ENCODE results near the gene DLEC1.

- TF ChIP-seq CTCF (IDR thresholded peaks at IDR 0.05) (no peak), POLR2A (IDR thresholded peaks at IDR 0.05) (no peak)
Measured at GRCh38 chr3:38001456-38002081, 37.4 kb upstream of the DLEC1 start.
